ENCODE data around the gene CDCA5. TPM values are rescaled to one million over a fixed set of nuclear protein-coding genes. Genes with fewer than 3 reads are reported as not detected.

The CDCA5 gene
- polyA plus RNA-seq, 5 donors, result 12.9 to 25.1 (median 17.9) TPM

DNA sequence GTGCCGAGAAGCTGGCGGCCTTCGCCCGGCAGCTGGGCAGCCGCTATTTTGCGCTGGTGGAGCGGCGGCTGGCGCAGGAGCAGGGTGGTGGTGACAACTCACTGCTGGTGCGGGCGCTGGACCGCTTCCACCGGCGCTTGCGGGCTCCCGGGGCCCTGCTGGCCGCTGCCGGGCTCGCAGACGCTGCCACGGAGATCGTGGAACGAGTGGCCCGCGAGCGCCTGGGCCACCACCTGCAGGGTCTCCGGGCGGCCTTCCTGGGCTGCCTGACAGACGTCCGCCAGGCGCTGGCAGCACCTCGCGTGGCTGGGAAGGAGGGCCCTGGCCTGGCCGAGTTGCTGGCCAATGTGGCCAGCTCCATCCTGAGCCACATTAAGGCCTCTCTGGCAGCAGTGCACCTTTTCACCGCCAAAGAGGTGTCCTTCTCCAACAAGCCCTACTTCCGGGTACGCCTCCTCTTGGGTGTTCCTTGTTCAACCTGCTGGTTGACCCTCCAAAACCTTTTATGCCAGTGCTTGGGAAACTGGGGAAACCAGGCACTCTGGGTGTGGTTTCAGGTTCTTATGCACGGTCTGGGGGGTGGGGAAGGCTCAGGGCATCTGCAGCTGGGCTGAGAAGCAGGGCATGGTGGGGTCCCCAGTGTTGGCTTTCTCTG is 24.8 kb upstream of the CDCA5 start:
- DNase-seq, result no peak

DNA sequence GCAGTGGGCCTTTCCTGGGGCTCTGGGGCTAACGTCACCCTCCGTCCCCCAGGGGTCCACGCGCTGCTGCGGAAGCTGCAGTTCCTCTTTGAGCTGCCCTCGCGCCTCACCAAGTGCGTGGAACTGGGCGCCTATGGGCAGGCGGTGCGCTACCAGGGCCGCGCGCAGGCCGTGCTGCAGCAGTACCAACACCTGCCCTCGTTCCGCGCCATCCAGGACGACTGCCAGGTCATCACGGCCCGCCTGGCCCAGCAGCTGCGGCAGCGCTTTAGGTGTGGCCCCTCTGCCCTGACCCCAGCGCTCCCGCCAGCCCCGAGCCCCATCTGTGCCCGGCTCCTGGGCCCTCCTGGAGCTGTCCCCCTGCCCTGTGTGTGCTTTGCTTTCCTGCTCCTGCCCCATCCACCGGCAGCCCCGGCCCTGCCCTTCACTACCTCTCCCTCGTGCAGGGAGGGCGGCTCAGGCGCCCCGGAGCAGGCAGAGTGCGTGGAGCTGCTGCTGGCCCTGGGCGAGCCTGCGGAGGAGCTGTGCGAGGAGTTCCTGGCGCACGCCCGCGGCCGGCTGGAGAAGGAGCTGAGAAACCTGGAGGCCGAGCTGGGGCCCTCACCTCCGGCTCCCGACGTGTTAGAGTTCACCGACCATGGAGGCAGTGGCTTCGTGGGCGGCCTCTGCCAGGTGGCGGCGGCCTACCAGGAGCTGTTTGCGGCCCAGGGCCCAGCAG is 24.1 kb upstream of the CDCA5 start:
- DNase-seq, result no peak

DNA sequence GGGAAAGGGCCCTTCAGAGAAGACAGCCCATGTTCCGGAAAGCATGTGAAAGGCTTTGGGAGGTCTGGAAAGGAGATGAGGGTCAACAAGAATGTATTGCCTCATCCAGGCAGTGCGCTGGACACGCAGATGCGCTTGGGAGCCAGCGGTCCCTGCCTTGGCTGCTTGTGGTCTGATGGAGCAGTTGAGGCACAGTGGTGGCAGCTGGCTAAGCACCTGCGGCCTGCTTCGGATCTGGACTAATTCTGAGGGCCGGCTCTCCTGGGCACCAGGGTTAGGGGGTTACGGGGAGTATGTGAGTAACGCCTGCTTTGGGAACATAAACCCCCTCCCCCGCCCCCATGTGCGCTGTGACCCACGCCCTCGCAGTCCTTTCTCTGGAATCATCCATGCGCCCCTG is 23.2 kb upstream of the CDCA5 start:
- no peak for DNase-seq

DNA sequence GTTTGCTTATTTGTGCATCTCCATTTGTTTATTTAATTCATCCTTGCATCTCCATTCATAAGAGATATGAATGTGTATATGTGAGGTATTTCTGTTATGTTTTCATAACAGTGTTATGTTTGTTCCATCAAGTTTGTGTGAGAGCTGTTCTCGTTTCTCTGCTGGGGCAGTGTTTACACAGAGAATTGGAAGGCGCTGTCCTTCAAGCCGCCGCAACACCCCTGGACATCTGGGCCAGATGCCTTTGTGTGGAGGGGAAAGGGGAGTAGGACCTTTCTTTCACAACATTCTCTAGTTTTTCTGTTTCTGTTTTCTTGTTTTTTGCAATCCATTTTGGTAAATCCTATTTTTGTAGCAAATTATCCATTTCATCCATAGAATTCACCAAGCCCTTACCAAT is 20.8 kb upstream of the CDCA5 start:
- no peak for DNase-seq

DNA sequence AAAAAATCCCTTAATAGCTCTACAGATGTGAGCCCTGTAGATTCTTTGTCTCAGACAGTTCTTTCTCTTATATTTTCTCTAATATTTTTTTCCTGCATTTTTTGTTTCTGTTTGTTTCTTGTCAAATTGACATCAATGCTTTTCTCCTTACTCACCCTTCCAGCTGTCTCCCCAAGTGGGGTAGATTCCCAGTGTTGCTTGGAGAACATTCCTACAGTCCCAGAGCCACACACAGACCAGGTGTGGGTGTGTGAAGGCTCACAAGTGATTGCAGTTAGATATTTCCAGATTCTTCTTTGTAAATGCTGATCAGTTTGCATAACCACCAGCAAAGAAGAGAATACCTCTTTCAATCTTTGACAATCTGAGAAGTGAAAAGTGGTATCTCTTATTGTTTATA is 19.6 kb upstream of the CDCA5 start:
- DNase-seq, result no peak

DNA sequence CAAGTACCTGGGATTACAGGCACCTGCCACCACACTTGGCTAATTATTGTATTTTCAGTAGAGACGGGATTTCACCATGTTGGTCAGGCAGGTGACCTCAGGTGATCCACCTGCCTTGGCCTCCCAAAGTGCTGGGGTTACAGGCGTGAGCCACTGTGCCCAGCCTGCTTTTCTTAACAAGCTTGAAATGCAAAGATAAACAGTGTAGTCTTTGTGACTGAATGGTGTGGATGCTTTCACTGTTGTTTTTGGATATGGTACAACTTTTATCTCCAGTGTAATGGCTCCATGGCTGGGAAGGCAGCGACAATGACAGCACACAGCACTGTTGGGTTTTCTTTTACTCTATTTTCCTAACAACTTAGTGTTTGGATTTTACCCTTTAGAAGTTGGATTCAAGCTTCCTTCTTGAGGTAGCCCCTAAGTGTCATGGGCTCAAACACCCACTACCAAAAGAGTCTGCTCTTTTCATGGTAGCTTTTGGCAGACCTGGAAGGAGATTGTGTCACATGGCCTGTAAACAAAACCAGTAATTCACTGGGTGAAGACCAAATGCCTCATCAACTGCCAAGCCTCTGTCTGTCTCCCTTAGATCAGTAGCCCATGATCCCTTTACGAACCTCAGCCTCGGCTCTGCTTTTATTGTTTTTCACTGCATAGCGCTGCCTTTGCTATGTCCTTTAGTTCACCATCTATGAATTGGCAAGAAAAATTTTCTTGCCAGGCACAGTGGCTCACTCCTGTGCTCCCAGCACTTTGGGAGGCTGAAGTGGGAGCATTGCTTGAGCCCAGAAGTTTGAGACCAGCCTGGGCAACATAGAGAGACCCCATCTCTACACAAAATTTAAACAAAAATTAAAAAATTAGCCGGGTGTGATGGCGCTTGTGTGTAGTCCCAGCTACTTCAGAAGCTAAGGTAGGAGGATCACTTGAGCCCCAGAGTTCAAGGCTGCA is 18.6 kb upstream of the CDCA5 start:
- no peak for DNase-seq

DNA sequence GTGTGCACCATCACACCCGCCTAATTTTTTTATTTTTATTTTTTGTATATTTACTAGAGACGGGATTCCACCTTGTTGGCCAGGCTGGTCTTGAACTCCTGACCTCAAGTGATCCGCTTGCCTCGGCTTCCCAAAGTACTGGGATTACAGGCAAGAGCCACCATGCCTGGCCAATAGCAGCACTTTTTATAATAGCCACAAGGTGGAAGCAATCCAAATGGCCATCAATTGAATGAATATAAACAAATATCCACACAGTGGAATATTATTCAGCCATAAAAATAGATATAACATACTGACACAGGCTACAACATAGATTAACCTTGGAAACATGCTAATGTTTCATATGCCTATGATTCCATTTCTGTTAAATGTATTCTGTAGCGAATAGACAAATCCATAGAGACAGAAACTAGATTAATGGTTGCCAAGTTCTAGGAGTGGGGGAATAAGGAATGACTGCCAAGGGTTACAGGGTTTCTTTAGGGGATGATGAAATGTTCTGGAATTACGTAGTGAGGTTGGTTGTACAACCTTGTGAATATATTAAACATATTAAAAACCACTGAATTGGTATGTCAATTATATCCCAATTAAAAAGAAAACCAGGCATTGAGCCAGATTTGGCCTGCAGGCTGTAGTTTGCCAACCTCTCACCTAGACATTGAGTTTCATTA is 17.0 kb upstream of the CDCA5 start:
- DNase-seq, result no peak

DNA sequence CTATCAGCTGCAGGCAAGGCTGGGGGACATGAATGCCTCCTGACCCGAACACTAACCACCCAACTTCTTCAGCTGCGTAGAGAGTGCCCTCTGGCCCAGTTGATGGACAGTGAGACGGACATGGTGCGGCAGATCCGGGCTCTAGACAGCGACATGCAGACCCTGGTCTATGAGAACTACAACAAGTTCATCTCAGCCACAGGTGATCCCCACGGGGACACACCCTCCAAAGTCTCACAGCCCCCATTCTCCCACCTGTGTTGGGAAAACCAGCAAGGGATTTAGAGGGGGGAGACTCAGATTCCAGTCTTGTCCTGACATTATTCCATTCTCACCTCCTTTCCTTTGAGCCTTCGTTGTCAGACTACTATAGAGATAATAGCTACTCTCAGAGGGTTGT is 13.1 kb upstream of the CDCA5 start:
- DNase-seq, result no peak

DNA sequence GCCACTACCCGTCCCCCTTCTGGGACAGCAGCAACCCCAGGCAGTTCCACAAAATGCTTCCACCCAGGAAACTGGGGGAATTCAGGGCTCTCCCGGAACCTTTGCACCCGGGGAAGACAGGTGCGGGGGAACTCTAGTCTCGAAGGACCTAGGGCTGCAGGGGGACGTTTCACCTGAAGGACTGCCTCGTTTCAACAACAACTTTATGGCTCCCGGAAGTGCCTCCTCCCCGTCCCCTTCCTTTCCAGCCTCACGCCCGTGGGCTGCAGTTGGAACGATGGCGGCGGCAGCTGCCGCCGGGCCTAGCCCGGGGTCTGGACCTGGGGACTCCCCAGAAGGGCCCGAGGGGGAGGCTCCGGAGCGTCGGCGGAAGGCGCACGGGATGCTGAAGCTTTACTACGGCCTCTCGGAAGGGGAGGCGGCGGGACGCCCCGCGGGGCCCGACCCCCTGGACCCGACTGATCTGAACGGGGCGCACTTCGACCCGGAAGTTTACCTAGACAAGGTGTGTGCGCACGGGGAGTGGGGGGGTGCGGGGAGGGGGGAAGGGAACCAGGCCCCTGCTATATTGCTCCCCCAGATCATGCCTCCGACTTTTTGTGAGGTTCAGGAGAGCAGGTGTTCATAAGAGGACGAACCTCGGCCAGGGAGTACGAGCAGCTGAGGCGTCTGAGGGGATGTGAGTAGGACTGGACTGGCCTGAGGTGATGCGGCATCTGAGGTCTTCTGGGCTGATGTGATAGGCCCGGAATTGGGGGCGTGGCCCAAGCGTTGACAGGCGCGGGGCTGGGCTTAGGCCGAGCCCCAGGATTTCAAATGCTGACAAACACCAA is 12.3 kb upstream of the CDCA5 start, which contains the start of gene VPS51:
VPS51 (plus strand) TSS at position 241 of the 833 bp plus-strand sequence; CDS start at position 278, 37 bp downstream.
- DNase-seq, result peak; percentile 83

DNA sequence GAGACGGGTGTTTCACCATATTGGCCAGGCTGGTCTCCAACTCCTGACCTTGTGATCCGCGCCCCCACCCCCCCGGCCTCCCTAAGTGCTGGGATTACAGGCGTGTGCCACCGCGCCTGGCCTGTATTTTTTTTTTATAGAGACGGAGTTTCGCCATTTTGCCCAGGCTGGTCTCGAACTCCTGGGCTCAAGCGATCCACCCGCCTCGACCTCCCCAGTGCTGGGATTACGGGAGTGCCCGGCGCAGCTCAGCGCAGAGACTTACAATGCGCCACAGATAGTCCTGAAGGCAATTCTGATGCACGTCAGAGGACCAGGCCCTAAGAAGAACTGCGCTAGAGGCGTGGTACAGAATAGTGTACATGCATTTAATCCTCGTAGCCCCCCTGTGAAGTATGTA is 11.6 kb upstream of the CDCA5 start:
- no peak for DNase-seq

DNA sequence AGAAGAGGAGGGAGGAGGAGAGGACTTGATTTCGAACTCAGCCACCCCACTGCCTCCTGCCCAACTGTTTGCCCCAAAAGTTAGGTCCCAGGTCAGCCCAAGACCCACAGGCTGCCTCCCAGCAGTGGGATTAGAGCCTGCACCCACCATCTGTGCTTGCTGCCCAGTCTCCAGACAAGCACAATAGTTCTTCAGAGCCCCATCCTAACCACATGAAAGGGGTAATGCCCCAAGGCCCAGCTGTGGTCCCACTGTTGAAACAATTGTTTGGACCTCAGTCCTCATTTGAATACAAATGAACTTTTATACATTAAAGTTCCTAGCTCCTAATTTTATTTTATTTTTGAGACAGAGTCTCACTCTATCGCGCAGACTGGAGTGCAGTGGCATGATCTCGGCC is 6.8 kb upstream of the CDCA5 start:
- DNase-seq, result no peak

DNA sequence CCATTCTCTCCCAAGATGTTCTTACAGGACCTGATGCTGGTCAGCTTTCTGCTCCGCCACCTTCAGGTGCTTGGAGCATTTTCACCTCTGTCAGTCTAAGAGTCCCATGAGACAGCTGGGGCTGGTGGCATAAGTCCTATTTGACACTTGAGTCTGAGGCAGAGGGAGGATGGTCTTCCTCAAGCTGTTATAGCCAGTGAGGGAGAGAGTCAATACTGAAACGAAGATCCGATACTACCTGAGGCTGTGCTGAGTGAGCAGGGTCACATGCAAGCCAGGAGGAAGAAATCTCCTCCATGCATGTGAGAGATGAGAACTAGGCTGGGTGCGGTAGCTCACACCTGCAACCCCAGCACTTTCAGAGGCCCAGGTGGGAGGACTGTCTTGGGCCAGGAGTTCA is 5.8 kb upstream of the CDCA5 start:
- no peak for DNase-seq

DNA sequence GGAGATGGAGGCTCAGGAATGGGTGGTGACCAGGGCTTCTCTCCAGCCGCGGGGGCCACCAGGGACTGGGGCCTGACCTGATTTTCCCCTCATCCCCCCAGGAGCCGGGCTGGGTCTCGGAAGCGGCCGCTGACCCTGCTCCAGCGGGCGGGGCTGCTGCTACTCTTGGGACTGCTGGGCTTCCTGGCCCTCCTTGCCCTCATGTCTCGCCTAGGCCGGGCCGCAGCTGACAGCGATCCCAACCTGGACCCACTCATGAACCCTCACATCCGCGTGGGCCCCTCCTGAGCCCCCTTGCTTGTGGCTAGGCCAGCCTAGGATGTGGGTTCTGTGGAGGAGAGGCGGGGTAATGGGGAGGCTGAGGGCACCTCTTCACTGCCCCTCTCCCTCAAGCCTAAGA is 4.0 kb upstream of the CDCA5 start:
- no peak for DNase-seq

DNA sequence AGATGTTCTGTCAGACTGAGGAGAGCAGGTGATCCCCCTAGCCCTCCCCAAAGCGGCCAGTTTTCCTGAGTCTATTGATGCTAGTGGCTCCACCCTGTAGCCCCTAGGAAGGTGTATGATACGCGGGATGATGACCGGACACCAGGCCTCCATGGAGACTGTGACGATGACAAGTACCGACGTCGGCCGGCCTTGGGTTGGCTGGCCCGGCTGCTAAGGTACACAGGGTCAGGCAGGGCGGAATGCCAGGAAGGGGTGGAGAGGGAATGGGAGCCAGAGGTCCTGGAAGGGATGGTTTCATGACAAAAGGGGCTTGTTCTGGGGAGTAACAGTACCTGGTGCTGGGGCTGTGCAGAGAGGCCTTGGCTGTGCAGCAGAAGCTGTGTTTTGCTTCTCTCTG is 3.4 kb upstream of the CDCA5 start:
- no peak for DNase-seq

DNA sequence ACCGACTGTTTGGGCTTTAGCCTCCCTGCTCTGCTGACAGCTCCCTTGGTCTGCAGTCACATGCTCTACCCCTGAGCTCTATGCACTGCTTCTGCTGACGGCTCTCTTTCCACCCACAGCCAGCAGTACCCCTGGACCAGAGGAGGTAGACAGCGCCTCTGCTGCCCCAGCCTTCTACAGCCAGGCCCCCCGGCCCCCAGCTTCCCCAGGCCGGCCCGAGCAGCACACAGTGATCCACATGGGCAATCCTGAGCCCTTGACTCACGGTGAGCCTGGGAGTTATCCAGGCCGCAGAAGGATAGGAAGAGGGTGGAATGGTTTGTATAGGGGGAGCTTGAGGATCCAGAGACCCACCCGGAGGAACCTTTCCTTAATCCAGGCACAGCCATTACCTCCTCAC is 3.0 kb upstream of the CDCA5 start:
- DNase-seq, result no peak

DNA sequence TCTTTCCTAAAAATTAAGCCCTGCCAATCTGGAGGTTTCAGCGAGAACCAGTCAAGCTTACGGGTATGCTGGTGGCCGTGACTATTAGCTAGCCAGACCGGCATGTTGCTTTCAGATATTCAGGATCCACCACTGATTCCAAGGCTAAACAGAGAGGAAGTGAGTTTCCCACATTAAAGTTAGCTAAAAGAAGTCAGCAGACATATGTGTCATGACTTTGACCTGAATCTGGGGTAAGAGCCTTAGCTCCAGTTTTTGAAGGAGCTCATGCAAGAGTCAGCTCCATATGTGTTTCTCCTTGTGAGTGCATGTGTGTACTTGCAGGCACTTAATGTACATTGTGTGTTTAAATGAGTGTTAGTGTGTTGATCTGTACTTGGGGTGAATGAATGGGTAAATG is 1.6 kb upstream of the CDCA5 start:
- DNase-seq, result no peak

DNA sequence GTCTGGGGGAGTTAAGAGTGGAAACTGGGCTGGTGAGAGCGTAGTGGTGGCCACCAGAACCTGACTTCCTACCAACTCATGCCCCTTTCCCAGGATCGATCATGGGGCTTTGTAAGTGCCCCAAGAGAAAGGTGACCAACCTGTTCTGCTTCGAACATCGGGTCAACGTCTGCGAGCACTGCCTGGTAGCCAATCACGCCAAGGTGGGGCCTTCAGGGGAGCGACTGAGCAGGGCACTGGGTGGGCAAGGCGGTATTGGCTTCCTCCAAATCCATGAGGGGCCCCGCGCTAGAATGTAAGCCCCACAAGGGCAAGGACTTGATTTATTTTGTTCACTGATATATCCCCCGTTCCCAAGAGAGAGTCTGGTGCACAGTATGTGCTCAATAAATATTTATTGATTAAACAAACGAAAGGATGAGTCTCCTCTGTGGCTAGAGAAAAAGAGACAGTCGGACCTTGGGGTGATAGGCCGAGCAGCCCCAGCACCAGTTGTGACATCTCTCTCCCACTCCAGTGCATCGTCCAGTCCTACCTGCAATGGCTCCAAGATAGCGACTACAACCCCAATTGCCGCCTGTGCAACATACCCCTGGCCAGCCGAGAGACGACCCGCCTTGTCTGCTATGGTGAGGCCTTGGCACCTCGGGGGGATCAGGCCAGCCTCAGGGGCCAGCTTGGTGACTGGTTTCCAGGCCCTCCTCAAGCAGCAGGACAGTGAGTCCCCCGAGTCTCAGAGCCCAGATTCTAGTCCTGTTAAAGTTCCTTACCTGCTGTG is 947 bp upstream of the CDCA5 start:
- no peak for DNase-seq

DNA sequence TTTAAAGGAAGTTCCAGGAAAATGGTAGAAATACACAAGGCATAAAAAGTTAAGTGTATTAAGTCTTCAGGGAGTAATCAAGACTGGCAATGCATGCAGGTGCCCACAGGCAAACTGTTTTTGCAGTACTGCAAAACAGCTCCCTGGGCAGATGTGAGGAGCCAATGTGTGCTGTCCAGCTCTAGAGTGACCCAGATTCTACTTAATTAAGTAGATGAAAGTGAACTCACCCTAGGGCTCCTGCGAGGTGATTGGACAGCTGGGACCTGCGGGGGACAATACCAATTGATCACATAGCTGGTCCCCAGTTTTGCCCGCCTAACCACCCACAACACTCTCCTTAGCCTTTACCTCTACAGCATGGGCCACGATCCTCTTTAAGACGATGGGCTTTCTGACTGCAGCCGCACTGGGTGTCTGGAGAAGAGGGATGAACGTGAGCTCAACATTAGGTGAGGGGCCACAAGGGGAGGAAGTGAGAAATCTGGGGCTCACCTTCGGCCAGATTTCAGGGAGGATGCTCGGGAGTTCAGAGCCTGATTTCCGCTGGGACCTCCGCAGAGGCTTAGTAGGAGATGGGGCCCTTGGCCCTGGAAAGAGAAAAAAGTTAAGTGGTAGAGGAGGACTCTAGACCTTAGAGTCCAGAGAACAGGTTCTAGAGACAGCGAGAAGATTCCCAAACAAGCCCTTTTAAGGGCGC is 556 bp downstream of the CDCA5 start:
- DNase-seq, result no peak

DNA sequence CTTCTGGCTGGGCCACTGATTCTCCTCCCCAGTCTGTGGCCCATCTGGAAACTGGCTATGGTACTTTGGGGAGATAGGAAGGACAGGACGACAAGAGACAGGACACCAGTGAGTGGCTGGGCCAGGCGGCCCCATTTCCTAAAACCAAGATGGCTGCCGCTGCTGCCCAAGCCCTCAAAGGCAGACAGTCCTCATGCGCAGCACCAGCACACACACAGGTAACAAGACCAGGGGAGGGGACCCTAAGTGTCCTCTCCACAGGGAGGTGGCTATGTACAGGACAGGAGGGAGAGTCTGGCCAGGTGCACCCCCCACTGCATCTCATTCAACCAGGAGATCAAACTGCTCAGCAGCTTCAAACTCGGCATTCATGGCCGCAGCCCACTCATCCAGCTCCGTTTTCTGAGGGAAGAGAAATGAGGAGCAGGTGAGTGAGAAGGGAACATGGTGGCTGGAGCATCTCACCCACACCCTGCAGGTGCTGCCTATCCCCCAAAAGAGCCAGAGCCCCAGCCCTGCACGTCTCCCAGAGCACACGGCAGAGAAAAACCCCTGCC is 5.0 kb downstream of the CDCA5 start:
- no peak for DNase-seq
